WTC11 (cell line): ENCODE results near the gene RBSN.

Experiments
- ATF3 ChIP-seq: sonication (generic); formaldehyde crosslinking; conservative IDR thresholded peaks from 2 replicates; pipeline ENCODE4 v1.8.1; 2022; ENCODE audit warnings: mild to moderate bottlenecking, missing genetic modification reagents
- E2F4 ChIP-seq: sonication (generic); formaldehyde crosslinking; IDR thresholded peaks from 2 replicates; pipeline ENCODE4 v1.8.1; 2022; ENCODE audit warnings: low read depth, mild to moderate bottlenecking, moderate library complexity, missing genetic modification reagents, borderline replicate concordance
- IRF1 ChIP-seq: sonication (generic); formaldehyde crosslinking; IDR thresholded peaks from 2 replicates; pipeline ENCODE4 v1.8.0; 2023; ENCODE audit warnings: missing genetic modification reagents
- MAX ChIP-seq: sonication (generic); formaldehyde crosslinking; IDR thresholded peaks from 2 replicates; pipeline ENCODE4 v1.8.0; 2022; ENCODE audit warnings: mild to moderate bottlenecking, missing genetic modification reagents
- NR1H2 ChIP-seq: sonication (generic); formaldehyde crosslinking; IDR thresholded peaks from 2 replicates; pipeline ENCODE4 v1.9.0; 2021; ENCODE audit warnings: mild to moderate bottlenecking, moderate library complexity, missing genetic modification reagents
- ZBTB21 ChIP-seq: sonication (generic); formaldehyde crosslinking; IDR thresholded peaks from 2 replicates; pipeline ENCODE4 v1.8.1; 2023; ENCODE audit warnings: mild to moderate bottlenecking, missing genetic modification reagents, borderline replicate concordance
- ZNF232 ChIP-seq: sonication (generic); formaldehyde crosslinking; IDR thresholded peaks from 2 replicates; pipeline ENCODE4 v1.8.0; 2022; ENCODE audit warnings: mild to moderate bottlenecking, missing genetic modification reagents
- ZNF423 ChIP-seq: fragments of 250-450 bp; sonication (Bioruptor Pico); IDR thresholded peaks from 2 replicates; pipeline ENCODE4 v2.1.2; 2022; ENCODE audit warnings: mild to moderate bottlenecking, moderate library complexity
- TF ChIP-seq, protein P1 (sequence below): fragments of 200-600 bp; IDR thresholded peaks from 2 replicates; pipeline ENCODE4 v1.8.0; 2022; ENCODE audit warnings: antibody characterized with exemption

DNA sequence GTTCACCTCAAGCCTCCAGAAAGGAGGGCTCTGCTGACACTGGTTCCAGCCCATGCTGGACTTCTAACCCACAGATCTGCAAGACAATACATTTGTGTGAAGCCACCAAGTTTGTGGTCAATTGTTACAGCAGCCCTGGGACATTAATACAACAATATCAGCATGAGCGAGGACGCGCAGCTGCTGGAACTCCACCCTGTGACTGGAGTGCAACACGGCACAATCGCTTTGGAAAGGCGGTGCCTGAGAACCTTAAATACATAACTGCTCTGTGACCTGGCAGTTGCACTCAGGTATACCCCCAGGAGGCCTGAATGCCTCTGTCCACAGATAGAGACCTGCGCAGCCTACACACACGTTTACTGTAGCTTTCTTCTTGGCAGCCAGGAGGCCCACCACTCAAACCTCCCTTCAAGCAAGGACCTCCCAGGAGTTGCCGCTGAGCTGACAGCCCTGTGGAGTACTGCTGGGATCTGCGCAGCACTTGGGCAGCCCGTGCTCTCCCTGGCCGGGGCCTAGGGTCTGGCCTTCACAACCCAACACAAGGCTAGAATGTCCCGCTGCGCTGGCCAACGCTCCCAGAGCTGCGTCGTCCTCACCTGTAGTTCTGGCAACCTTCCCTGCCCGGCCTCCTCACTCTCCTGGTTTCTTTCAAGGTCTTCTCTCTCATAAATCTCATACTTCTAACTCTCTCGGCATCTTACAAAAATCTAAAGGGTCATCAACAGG, 42.1 kb downstream of the RBSN start:
- TF ChIP-seq, protein P1, sequence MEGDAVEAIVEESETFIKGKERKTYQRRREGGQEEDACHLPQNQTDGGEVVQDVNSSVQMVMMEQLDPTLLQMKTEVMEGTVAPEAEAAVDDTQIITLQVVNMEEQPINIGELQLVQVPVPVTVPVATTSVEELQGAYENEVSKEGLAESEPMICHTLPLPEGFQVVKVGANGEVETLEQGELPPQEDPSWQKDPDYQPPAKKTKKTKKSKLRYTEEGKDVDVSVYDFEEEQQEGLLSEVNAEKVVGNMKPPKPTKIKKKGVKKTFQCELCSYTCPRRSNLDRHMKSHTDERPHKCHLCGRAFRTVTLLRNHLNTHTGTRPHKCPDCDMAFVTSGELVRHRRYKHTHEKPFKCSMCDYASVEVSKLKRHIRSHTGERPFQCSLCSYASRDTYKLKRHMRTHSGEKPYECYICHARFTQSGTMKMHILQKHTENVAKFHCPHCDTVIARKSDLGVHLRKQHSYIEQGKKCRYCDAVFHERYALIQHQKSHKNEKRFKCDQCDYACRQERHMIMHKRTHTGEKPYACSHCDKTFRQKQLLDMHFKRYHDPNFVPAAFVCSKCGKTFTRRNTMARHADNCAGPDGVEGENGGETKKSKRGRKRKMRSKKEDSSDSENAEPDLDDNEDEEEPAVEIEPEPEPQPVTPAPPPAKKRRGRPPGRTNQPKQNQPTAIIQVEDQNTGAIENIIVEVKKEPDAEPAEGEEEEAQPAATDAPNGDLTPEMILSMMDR: no peak
- TF ChIP-seq E2F4 (no peak), ATF3 (CRISPR knock-in tag) (no peak), IRF1 (no peak), ZNF423 (CRISPR knock-in tag) (no peak), ZBTB21 (CRISPR knock-in tag) (no peak), ZNF232 (CRISPR knock-in tag) (no peak), MAX (no peak), NR1H2 (CRISPR knock-in tag) (no peak)
